8988T (cell line): ENCODE measurements around the gene LARGE1.
"Not testable (repeated sequence)": the region's sequence is repeated elsewhere in the genome, so short reads cannot be mapped to it uniquely, and the experiment has no call there.

Experiments used
- DNase-seq: peaks from one replicate; pipeline ENCODE4 v3.0.0; 2011

Gene LARGE1

GRCh38 chr22:33579448-33580093 lies 340.7 kb downstream of the LARGE1 start:
- peak; percentile 19 for DNase-seq

GRCh38 chr22:33578752-33579151 lies 341.5 kb downstream of the LARGE1 start:
- no peak for DNase-seq

- no peak for DNase-seq
Measured at GRCh38 chr22:33577862-33578411, 342.3 kb downstream of the LARGE1 start.

- DNase-seq, result no peak
Measured at GRCh38 chr22:33576205-33576604, 344.1 kb downstream of the LARGE1 start.

GRCh38 chr22:33575771-33576170 lies 344.5 kb downstream of the LARGE1 start:
- no peak for DNase-seq

- DNase-seq, result no peak
Measured at GRCh38 chr22:33575041-33575440, 345.2 kb downstream of the LARGE1 start.

GRCh38 chr22:33573479-33573878 lies 346.8 kb downstream of the LARGE1 start:
- DNase-seq, result no peak

- DNase-seq, result no peak
Measured at GRCh38 chr22:33572086-33572485, 348.2 kb downstream of the LARGE1 start.

- DNase-seq, result no peak
Measured at GRCh38 chr22:33570110-33570509, 350.2 kb downstream of the LARGE1 start.

GRCh38 chr22:33569559-33569958 lies 350.7 kb downstream of the LARGE1 start:
- no peak for DNase-seq

GRCh38 chr22:33569018-33569417 lies 351.3 kb downstream of the LARGE1 start:
- no peak for DNase-seq

GRCh38 chr22:33566495-33566894 lies 353.8 kb downstream of the LARGE1 start:
- not testable (repeated sequence) for DNase-seq

- no peak for DNase-seq
Measured at GRCh38 chr22:33565580-33565995, 354.7 kb downstream of the LARGE1 start.

GRCh38 chr22:33564683-33565082 lies 355.6 kb downstream of the LARGE1 start:
- DNase-seq, result no peak

GRCh38 chr22:33563220-33563964 lies 356.9 kb downstream of the LARGE1 start:
- DNase-seq, result no peak

GRCh38 chr22:33562501-33562900 lies 357.8 kb downstream of the LARGE1 start:
- no peak for DNase-seq

GRCh38 chr22:33561149-33561807 lies 359.0 kb downstream of the LARGE1 start:
- no peak for DNase-seq

GRCh38 chr22:33557836-33558235 lies 362.4 kb downstream of the LARGE1 start:
- DNase-seq, result no peak

GRCh38 chr22:33555814-33556522 lies 364.3 kb downstream of the LARGE1 start:
- DNase-seq, result no peak

GRCh38 chr22:33553493-33553892 lies 366.8 kb downstream of the LARGE1 start:
- no peak for DNase-seq

- DNase-seq, result no peak
Measured at GRCh38 chr22:33544707-33545106, 375.6 kb downstream of the LARGE1 start.

GRCh38 chr22:33542722-33543121 lies 377.6 kb downstream of the LARGE1 start:
- DNase-seq, result no peak

GRCh38 chr22:33542153-33542552 lies 378.1 kb downstream of the LARGE1 start:
- no peak for DNase-seq
